CD4-positive, alpha-beta T cell treated with Interferon alpha-2 for 1 hour (primary cell): Measurements from ENCODE around the gene TGM2.
A peak's percentile ranks its signal among the peaks of the same experiment; 100 is the strongest.

ENCODE experiments used
- DNase-seq, 2 donors: peaks; one replicate each; pipeline ENCODE4 v3.0.0-alpha.2; 2020 to 2022

The TGM2 gene

GRCh38 chr20:38129893-38130609, 35.0 kb downstream of the TGM2 start:
- no peak for DNase-seq

GRCh38 chr20:38129248-38129865, 35.7 kb downstream of the TGM2 start:
- DNase-seq = no peak

GRCh38 chr20:38128691-38129090, 36.4 kb downstream of the TGM2 start:
- DNase-seq = no peak

- DNase-seq = no peak
These were observed 37.0 kb downstream of the TGM2 start for GRCh38 chr20:38127920-38128528.

- no peak for DNase-seq
These were observed 38.0 kb downstream of the TGM2 start for GRCh38 chr20:38126932-38127621.

- DNase-seq = no peak
These were observed 38.7 kb downstream of the TGM2 start for GRCh38 chr20:38126146-38126921.

- no peak for DNase-seq
These were observed 39.7 kb downstream of the TGM2 start for GRCh38 chr20:38125157-38126056.

GRCh38 chr20:38123021-38123587, 42.0 kb downstream of the TGM2 start:
- peak in 1 of 2 donors; percentile 9 for DNase-seq

- DNase-seq = no peak
These were observed 43.3 kb downstream of the TGM2 start for GRCh38 chr20:38121741-38122140.

- DNase-seq = no peak
These were observed 44.5 kb downstream of the TGM2 start for GRCh38 chr20:38120625-38120988.

- no peak for DNase-seq
These were observed 45.6 kb downstream of the TGM2 start for GRCh38 chr20:38119446-38119845.

GRCh38 chr20:38117635-38118034, 47.4 kb downstream of the TGM2 start:
- no peak for DNase-seq

GRCh38 chr20:38117205-38117604, 47.9 kb downstream of the TGM2 start:
- DNase-seq = no peak

GRCh38 chr20:38116409-38117165, 48.5 kb downstream of the TGM2 start:
- no peak for DNase-seq

GRCh38 chr20:38115896-38116295, 49.2 kb downstream of the TGM2 start:
- DNase-seq = no peak

- no peak for DNase-seq
These were observed 49.9 kb downstream of the TGM2 start for GRCh38 chr20:38115205-38115604.

GRCh38 chr20:38114353-38114791, 50.7 kb downstream of the TGM2 start:
- no peak for DNase-seq

GRCh38 chr20:38113401-38114325, 51.4 kb downstream of the TGM2 start:
- peak in 1 of 2 donors; percentile 33 for DNase-seq

- no peak for DNase-seq
These were observed 52.2 kb downstream of the TGM2 start for GRCh38 chr20:38112930-38113294.
